ENCODE results near the gene PRKCZ. TPM values are rescaled to one million over a fixed set of nuclear protein-coding genes. Genes with fewer than 3 reads are reported as not detected.

PRKCZ gene
- total and polyA plus RNA-seq, 12 donors = 8.4 to 18.4 (median 14.5) TPM

DNA sequence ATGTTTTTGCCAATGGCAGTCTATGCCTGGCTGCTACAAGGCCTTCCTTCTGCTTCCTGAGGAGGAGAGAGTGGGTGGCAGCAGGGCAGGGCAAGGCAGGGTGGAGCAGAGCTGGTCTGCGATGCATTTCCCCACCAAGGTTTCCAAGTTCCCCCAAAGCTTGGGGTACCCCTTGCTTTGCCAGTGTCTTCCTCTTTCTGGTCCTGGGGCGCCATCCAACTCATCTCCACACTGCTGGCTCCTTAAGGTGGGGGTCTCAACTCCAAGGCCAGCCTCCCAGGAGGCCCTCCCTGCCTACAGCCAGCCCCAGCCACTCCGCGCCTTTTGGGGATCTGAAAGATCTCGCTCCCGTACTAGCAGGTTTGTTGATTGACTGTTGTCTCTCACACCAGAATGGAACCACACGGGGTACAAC, 174.0 kb downstream of the PRKCZ start:
- H3K9me3 ChIP-seq = no peaks in the 10 kb centered on the region
- ATAC-seq (no peak), DNase-seq (no peak)
- TF ChIP-seq, protein P1, sequence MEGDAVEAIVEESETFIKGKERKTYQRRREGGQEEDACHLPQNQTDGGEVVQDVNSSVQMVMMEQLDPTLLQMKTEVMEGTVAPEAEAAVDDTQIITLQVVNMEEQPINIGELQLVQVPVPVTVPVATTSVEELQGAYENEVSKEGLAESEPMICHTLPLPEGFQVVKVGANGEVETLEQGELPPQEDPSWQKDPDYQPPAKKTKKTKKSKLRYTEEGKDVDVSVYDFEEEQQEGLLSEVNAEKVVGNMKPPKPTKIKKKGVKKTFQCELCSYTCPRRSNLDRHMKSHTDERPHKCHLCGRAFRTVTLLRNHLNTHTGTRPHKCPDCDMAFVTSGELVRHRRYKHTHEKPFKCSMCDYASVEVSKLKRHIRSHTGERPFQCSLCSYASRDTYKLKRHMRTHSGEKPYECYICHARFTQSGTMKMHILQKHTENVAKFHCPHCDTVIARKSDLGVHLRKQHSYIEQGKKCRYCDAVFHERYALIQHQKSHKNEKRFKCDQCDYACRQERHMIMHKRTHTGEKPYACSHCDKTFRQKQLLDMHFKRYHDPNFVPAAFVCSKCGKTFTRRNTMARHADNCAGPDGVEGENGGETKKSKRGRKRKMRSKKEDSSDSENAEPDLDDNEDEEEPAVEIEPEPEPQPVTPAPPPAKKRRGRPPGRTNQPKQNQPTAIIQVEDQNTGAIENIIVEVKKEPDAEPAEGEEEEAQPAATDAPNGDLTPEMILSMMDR (IDR thresholded peaks at IDR 0.05) = no peak
- WGBS, 2 donors = 90 to 93% methylated on average over 7 of the region's 7 CpGs
- H3K4me3 ChIP-seq = no peak overlapping the region
- H3K4me1 ChIP-seq = peaks cover 0 to 13% (median 10%) of the 10 kb centered on the region in 9 donors
- H3K27ac ChIP-seq = no peak overlapping the region
- H3K36me3 ChIP-seq = no peaks in the 10 kb centered on the region
- no peaks in the 10 kb centered on the region for H3K27me3 ChIP-seq
- intact Hi-C loops (cut with DNase I) = no loop called here

DNA sequence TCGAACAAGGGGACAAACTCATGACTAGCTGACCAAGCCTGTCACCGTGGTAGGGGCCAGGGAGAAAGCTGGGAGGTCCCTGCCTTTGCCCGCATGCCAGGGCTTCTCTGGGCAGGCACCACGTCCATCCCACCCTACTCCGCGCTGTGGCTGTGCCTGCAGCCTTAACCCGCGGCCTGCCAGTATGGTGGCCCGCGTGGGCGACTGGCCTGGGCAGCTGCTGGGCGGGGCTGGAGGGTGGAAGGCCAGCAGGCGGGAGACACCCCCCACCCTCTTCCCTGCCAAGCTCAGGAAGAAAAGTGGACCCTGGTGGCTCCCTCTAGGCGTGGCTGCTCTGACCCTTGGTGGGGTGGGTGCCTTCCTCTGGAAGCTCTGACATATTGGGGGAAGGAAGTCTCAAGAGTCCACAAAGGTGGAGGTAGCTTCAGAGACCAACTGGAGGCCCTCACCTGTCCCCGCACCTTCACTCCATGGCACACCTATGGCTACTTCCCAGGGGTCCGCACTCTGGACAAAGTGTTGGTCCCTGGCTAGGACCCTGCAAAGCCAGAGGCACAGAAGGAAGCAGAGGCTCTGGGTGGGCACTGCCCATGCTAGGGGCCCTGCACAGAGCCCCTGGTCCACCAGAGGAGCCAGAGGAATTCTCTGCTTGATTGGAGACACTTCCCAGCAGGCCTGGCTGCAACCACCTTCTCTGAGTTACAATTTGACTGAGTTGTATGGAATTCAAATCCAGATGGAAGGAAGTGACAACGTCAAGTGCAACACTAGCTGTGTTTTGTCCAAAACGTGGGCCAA, 174.6 kb downstream of the PRKCZ start:
- intact Hi-C loops (cut with DNase I) = no loop called here
- WGBS, 2 donors = 85% methylated on average over 18 of the region's 18 CpGs
- Histone ChIP-seq H3K4me3 (no peak overlapping the region), H3K4me1 (peaks cover 4 to 20% (median 17%) of the 10 kb centered on the region in 9 donors), H3K36me3 (no peaks in the 10 kb centered on the region), H3K27ac (no peak overlapping the region), H3K27me3 (no peaks in the 10 kb centered on the region), H3K9me3 (no peaks in the 10 kb centered on the region)
- TF ChIP-seq, protein P1 (IDR thresholded peaks at IDR 0.05) = no peak
- DNase-seq = peak in 1 of 2 donors; percentile 4
- ATAC-seq = no peak

DNA sequence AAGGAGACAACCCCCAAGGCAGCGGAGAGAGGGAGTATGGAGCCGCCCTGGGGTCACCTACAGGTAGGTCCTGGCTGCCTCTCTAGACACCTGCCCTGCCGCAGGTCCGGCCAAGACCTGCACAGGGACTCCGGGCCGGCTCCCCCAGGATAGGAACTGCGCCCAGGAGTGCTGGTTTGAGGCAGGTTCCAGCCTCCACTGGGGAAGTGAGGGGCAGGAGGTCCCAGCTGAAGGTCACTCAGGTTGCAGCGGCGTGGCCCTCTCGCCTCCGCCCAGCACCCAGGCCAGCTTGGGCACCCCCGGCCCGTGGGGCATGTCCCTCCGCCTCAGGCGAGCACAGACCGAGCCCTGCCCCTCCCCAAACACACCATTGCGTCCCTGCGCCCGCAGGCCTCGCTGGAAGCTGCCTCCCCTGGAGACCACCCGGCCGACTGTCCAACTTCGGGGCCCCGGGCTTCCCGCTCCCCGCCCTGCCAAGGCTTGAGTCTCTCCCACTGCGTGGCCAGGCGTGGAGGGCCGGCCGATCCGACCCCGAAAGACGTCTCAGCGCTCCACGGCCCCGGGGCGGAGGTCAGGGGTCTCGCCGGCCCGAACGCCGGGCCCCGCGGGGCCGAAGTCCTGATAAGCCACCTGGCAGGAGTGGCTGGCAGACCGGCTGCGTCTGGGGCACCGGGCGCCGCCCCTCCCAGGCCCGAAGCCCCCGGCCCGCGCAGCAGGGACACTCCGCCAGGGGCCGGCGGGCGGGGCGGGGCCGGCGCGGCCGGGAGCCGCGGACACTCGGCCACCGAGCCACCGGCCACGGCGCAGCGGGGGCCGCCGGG, 176.5 kb downstream of the PRKCZ start:
- ATAC-seq = peak in 2 of 8 donors; percentile 1 to 2
- no peak for DNase-seq
- H3K4me1 ChIP-seq = peaks cover 12 to 39% (median 36%) of the 10 kb centered on the region in 9 donors
- peak overlapping the region; percentile 96 to 100 (median 100) for H3K27ac ChIP-seq
- TF ChIP-seq, protein P1 (IDR thresholded peaks at IDR 0.05) = no peak
- 15 to 17% methylated on average over 72 to 73 of the region's 73 CpGs for WGBS, 2 donors
- no peaks in the 10 kb centered on the region for H3K27me3 ChIP-seq
- no peaks in the 10 kb centered on the region for H3K9me3 ChIP-seq
- intact Hi-C loops (cut with DNase I) = loop anchor here in 2 of 10 donors (1.0 to 2.0 kb wide), 2 partner anchors 13 to 14 kb away; no protein-coding TSS in a partner anchor
- no peaks in the 10 kb centered on the region for H3K36me3 ChIP-seq
- H3K4me3 ChIP-seq = peak overlapping the region; percentile 64 to 86 (median 72)
